Panc1 (cell line): ENCODE results near the gene SNTG2.

Experiments used
- CTCF ChIP-seq: fragments of 450-650 bp; IDR thresholded peaks from 2 replicates; pipeline ENCODE4 v1.5.1; 2017; ENCODE audit warnings: mild to moderate bottlenecking
- POLR2AphosphoS5 ChIP-seq: IDR thresholded peaks from 2 replicates; pipeline ENCODE4 v1.6.1; 2012; ENCODE audit warnings: mild to moderate bottlenecking, low read depth, low read length, moderate library complexity
- REST ChIP-seq, 2 experiments: IDR thresholded peaks; 2 replicates each; pipeline ENCODE4 v1.6.1; 2011 to 2012; ENCODE audit warnings: low read depth in 2 of 2, control low read depth in 1 of 2, low read length in 1 of 2, mild to moderate bottlenecking in 1 of 2, moderate library complexity in 1 of 2; ENCODE audit not compliant: insufficient read depth in 1 of 2
- SIN3A ChIP-seq: IDR thresholded peaks from 2 replicates; pipeline ENCODE4 v1.6.1; 2012; ENCODE audit warnings: low read depth, mild to moderate bottlenecking, low read length, moderate library complexity, borderline replicate concordance; ENCODE audit not compliant: insufficient read depth
- TCF7L2 ChIP-seq: IDR thresholded peaks from 2 replicates; pipeline ENCODE4 v1.6.1; 2011; ENCODE audit warnings: mild to moderate bottlenecking, low read depth, low read length, inconsistent platforms

DNA sequence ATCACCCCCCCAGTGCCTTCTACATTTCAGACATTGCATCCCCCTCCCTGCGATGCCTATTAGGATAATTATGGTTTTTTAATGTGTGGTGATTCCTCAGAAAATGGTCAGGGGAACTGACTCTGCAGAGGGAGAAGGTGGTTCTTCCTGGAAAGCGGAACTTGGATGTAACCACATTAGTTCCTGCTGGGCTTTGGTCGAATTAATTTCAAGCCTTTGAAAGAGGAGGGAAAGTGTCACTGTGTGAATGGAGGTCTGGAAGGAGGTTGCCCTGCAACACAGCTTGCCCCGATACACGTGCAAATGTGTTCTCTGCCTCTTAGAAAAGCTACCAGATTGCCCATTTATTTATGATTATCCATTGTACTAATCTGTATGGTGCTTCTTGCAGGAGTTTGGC is 399.5 kb downstream of the SNTG2 start:
- TF ChIP-seq CTCF (no peak), REST (IDR thresholded peaks at IDR 0.05; ENCODE audit: insufficient read depth in 1 of 2, low read depth in 2 of 2, low read length in 1 of 2) (no peak), SIN3A (no peak), TCF7L2 (no peak), POLR2AphosphoS5 (no peak)
